Fibroblast of mammary gland (primary cell): ENCODE results near the gene CBX6.

Source experiments
- DNase-seq: peaks from one replicate; pipeline ENCODE4 v3.0.0-alpha.2; 2010; ENCODE audit warnings: low read depth
- H3K4me3 ChIP-seq: 2 replicates; pipeline ENCODE4 v1.5.1; 2011; ENCODE audit warnings: low read depth, mild to moderate bottlenecking, low read length, moderate library complexity; ENCODE audit not compliant: control insufficient read depth
- CTCF ChIP-seq: conservative IDR thresholded peaks from 2 replicates; pipeline ENCODE4 v1.5.1; 2011; ENCODE audit warnings: low read depth, low read length, inconsistent platforms; ENCODE audit not compliant: control insufficient read depth, insufficient read depth

CBX6 gene

GRCh38 chr22:38882972-38883622, 11.1 kb upstream of the CBX6 start:
- no peak for TF ChIP-seq CTCF
- DNase-seq: no peak

GRCh38 chr22:38881997-38882879, 10.2 kb upstream of the CBX6 start:
- no peak overlapping the region for H3K4me3 ChIP-seq
- DNase-seq: peak; percentile 38
- TF ChIP-seq CTCF: no peak

More at GRCh38 chr22:38882972-38883622, 11.1 kb upstream of the CBX6 start:
- no peak overlapping the region for H3K4me3 ChIP-seq

- no peak overlapping the region for H3K4me3 ChIP-seq
- TF ChIP-seq CTCF: no peak
- peak; percentile 82 for DNase-seq
These were observed 9.5 kb upstream of the CBX6 start for GRCh38 chr22:38881464-38881871.

- DNase-seq: no peak
- H3K4me3 ChIP-seq: no peak overlapping the region
These were observed 7.9 kb upstream of the CBX6 start for GRCh38 chr22:38879961-38880360.

GRCh38 chr22:38879108-38879729, 7.2 kb upstream of the CBX6 start:
- no peak for DNase-seq
- no peak for TF ChIP-seq CTCF
- no peak overlapping the region for H3K4me3 ChIP-seq

More at GRCh38 chr22:38879961-38880360, 7.9 kb upstream of the CBX6 start:
- TF ChIP-seq CTCF: no peak

GRCh38 chr22:38878001-38878400, 6.0 kb upstream of the CBX6 start:
- no peak for DNase-seq
- no peak overlapping the region for H3K4me3 ChIP-seq
- no peak for TF ChIP-seq CTCF
